Vein endothelial cell (primary cell): ENCODE results near the gene WDPCP. TPM values are rescaled to one million over a fixed set of nuclear protein-coding genes. Genes with fewer than 3 reads are reported as not detected.

Experiments used
- small RNA-seq: library from RNA; depleted of rRNA; stranded (forward); fragments of <200 nt; gene quantifications from one replicate; pipeline ENCODE3, GENCODE V24; 2012
- total RNA-seq: library from RNA; depleted of rRNA; stranded (reverse); fragments of >200 nt; gene quantifications from 2 replicates; pipeline ENCODE4 v1.2.3, GENCODE V29; 2012

Gene WDPCP
- total RNA-seq: 5.4 and 7.5 TPM in 2 replicates

GRCh38 chr2:63588385-63589147, at the start of gene WDPCP, which contains the start of gene MDH1:
WDPCP (minus strand) TSS chr2:63588477; CDS start chr2:63588271, 206 bp downstream.
MDH1 (plus strand) TSS chr2:63588963; CDS start chr2:63589044, 81 bp downstream.

Small RNA genes within 50 kb of the gene (small RNA-seq; reads per million reads assigned to genes)
- not detected for gene RF00017

Other genes with a start within 250 kb of the WDPCP start
- 88.4 and 90.2 TPM in 2 replicates for gene MDH1, start 486 bp upstream of the WDPCP start, total RNA-seq